A673 (cell line): ENCODE measurements around the gene CWF19L1.

Experiments used
- EZH2 ChIP-seq: fragments of 200-600 bp; sonication (generic); IDR thresholded peaks from 2 replicates; pipeline ENCODE4 v1.6.1; 2017; ENCODE audit warnings: borderline replicate concordance, low read depth, mild to moderate bottlenecking, mixed read lengths, antibody characterized with exemption, low read length; ENCODE audit not compliant: poor library complexity, severe bottlenecking
- TF ChIP-seq, protein P1 (sequence below): fragments of 300-800, 200-600 bp; sonication (generic); conservative IDR thresholded peaks from 2 replicates; pipeline ENCODE4 v1.5.1; 2017; ENCODE audit warnings: low read depth, mild to moderate bottlenecking, antibody characterized with exemption, low read length, moderate library complexity, mixed read lengths

DNA sequence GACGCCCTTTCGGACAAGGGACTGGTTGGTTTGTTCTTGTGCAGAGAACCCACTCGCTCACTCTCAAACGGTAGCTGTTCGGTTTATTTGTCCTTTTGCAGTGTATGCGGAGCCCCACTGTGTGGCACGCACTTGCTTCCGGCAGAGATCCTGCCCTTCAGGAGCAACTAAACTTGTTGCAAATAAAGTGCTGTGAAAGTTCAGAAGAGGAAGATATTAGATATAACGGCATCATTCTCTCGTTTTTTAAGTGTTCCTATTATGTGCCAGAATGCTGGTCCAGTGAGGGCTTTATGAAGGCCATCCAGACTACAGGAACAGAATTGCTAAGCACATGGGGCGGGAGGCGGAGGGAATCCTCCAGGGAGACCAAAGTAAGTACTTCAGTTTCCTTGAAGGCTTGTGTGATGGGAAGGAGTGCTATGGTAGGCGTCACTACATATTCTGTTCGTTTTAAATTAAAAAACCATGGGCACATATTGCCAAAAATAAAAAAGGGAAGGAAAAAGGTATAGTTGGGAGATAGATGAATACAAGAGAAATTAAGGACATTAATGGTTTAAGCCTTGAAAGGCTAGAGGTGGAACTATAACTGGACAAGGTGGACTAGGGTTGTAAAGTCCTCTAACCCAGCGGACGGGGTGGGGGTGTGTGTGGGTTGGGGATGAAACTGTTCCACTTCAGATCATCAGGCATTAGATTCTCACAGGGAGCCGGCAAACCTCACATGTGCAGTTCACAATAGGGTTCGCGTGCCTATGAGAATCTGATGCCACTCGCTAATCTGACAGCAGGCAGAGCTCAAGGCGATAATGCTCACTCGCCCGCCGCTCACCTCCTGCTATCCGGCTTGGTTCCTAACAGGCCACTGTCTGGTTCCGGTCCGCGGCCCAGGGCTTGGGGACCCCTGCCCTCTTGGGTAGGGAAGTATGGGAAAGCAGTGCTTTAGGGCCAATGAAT lies 80.9 kb downstream of the CWF19L1 start:
- TF ChIP-seq, protein P1, sequence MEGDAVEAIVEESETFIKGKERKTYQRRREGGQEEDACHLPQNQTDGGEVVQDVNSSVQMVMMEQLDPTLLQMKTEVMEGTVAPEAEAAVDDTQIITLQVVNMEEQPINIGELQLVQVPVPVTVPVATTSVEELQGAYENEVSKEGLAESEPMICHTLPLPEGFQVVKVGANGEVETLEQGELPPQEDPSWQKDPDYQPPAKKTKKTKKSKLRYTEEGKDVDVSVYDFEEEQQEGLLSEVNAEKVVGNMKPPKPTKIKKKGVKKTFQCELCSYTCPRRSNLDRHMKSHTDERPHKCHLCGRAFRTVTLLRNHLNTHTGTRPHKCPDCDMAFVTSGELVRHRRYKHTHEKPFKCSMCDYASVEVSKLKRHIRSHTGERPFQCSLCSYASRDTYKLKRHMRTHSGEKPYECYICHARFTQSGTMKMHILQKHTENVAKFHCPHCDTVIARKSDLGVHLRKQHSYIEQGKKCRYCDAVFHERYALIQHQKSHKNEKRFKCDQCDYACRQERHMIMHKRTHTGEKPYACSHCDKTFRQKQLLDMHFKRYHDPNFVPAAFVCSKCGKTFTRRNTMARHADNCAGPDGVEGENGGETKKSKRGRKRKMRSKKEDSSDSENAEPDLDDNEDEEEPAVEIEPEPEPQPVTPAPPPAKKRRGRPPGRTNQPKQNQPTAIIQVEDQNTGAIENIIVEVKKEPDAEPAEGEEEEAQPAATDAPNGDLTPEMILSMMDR, result no peak
- TF ChIP-seq EZH2, result no peak
